PC-9 (cell line): ENCODE results near the gene GPR108. TPM values are rescaled to one million over a fixed set of nuclear protein-coding genes. Genes with fewer than 3 reads are reported as not detected.

Experiments
- BruUV-seq: library from RNA; stranded (reverse); fragments of 400-500 nt; replicated peaks from 2 replicates; lab custom pipeline; 2021; lab: Mats Ljungman, UMichigan
- CTCF ChIA-PET: fragments of 300-600 bp; sonication (Branson Sonifier 250); formaldehyde crosslinking; loops from one replicate; lab custom pipeline; 2022; ENCODE audit warnings: antibody characterized with exemption; lab: Charles Lee
- POLR2A ChIA-PET: fragments of 300-600 bp; sonication (Branson Sonifier 250); formaldehyde crosslinking; loops from one replicate; lab custom pipeline; 2022; ENCODE audit warnings: antibody characterized with exemption; ENCODE audit not compliant: unreplicated experiment; lab: Charles Lee
- DNase-seq, 2 experiments: peaks; one replicate each; pipeline versions ENCODE4 v3.0.0 to v3.0.0-alpha.2; 2015 to 2022; ENCODE audit warnings: mixed read lengths in 1 of 2
- H2AFZ ChIP-seq: fragments of 200-600 bp; sonication (generic); 2 replicates; pipeline ENCODE4 v1.8.1; 2017; ENCODE audit warnings: antibody characterized with exemption
- H3F3A ChIP-seq: fragments of 200-600 bp; sonication (generic); 2 replicates; pipeline ENCODE4 v1.8.1; 2017; ENCODE audit warnings: antibody characterized with exemption, mild to moderate bottlenecking, low read depth; ENCODE audit not compliant: insufficient read depth
- H3K27ac ChIP-seq: fragments of 200-600 bp; sonication (generic); 2 replicates; pipeline ENCODE4 v1.6.1; 2016; ENCODE audit warnings: mixed run types
- H3K27me3 ChIP-seq: fragments of 200-600 bp; sonication (generic); 2 replicates; pipeline ENCODE4 v1.6.1; 2016; ENCODE audit warnings: low read depth, mixed run types; ENCODE audit not compliant: insufficient read depth
- H3K36me3 ChIP-seq: fragments of 200-600 bp; sonication (generic); 2 replicates; pipeline ENCODE4 v1.6.1; 2016; ENCODE audit warnings: low read depth, mixed run types
- H3K4me1 ChIP-seq: fragments of 200-600 bp; sonication (generic); replicated peaks from 2 replicates; pipeline ENCODE4 v1.6.1; 2016; ENCODE audit warnings: mixed run types; ENCODE audit not compliant: insufficient read depth
- H3K4me2 ChIP-seq: fragments of 200-600 bp; sonication (generic); 2 replicates; pipeline ENCODE4 v1.6.1; 2017; ENCODE audit warnings: mixed run types
- H3K4me3 ChIP-seq: fragments of 200-600 bp; sonication (generic); 2 replicates; pipeline ENCODE4 v1.6.1; 2016; ENCODE audit warnings: mixed run types
- H3K79me2 ChIP-seq: fragments of 200-600 bp; sonication (generic); 2 replicates; pipeline ENCODE4 v1.6.1; 2017; ENCODE audit warnings: low read depth, mixed run types
- H3K9me2 ChIP-seq: fragments of 200-600 bp; sonication (generic); 2 replicates; pipeline ENCODE4 v1.8.1; 2017; ENCODE audit warnings: mild to moderate bottlenecking; ENCODE audit not compliant: insufficient read depth
- H3K9me3 ChIP-seq: fragments of 200-600 bp; sonication (generic); 2 replicates; pipeline ENCODE4 v1.8.1; 2016; ENCODE audit warnings: low read depth; ENCODE audit not compliant: insufficient read depth
- H4K20me1 ChIP-seq: fragments of 200-600 bp; sonication (generic); 2 replicates; pipeline ENCODE4 v1.8.1; 2017; ENCODE audit not compliant: insufficient read depth
- CTCF ChIP-seq: fragments of 200-600 bp; sonication (generic); conservative IDR thresholded peaks from 2 replicates; pipeline ENCODE4 v1.6.1; 2017; ENCODE audit warnings: mixed run types, antibody characterized with exemption, mild to moderate bottlenecking, moderate library complexity
- EZH2 ChIP-seq: fragments of 200-600 bp; sonication (generic); IDR thresholded peaks from 2 replicates; pipeline ENCODE4 v1.8.0; 2017; ENCODE audit warnings: antibody characterized with exemption, low read depth
- intact Hi-C: fragments of 100-400 bp; cut with micrococcal nuclease; formaldehyde crosslinking; loops from one replicate; pipeline ENCODE4 v1.10.0; 2022; ENCODE audit not compliant: unreplicated experiment
- total RNA-seq: library from RNA; stranded (reverse); gene quantifications from 2 replicates; pipeline ENCODE4 v1.2.3, GENCODE V29; 2021

Gene GPR108
- total RNA-seq, 1 experiment from 2014 or later, result 66.8 TPM

- POLR2A ChIA-PET, result interaction anchor here (0.6 to 1.5 kb wide), 2 partner anchors 16 to 31 kb away, joined by 4 to 15 read pairs; partner anchors contain the start of gene GPR108
- intact Hi-C loops, result no loop called here
These were observed 16.3 kb downstream of the GPR108 start for GRCh38 chr19:6721138-6721474.

GRCh38 chr19:6720369-6721137 is 16.8 kb downstream of the GPR108 start, which contains the start of gene C3:
Gene C3 (minus strand): TSS chr19:6720650. CDS start chr19:6720589, 61 bp downstream.
- H3F3A ChIP-seq, result peaks cover 30% of the 10 kb centered on the region
- H3K4me1 ChIP-seq, result peaks cover 47% of the 10 kb centered on the region
- H3K79me2 ChIP-seq, result peaks cover 15% of the 10 kb centered on the region
- peak within 1 kb of the TSS; percentile 96 for H3K4me2 ChIP-seq
- ChIA-PET POLR2A (interaction anchor here (0.6 to 1.5 kb wide), 2 partner anchors 17 to 30 kb away, joined by 4 to 15 read pairs; partner anchors contain the start of gene GPR108), CTCF (interaction anchor here (0.6 to 0.7 kb wide), 3 partner anchors 16 to 143 kb away, joined by 3 to 12 read pairs (median 3); no protein-coding TSS in a partner anchor)
- H3K4me3 ChIP-seq, result peak within 1 kb of the TSS; percentile 64
- TF ChIP-seq CTCF, result no peak
- no peak for TF ChIP-seq EZH2
- no peaks in the 10 kb centered on the region for H4K20me1 ChIP-seq
- H3K9me2 ChIP-seq, result no peaks in the 10 kb centered on the region
- H3K27ac ChIP-seq, result peak within 1 kb of the TSS; percentile 77
- H3K9me3 ChIP-seq, result no peaks in the 10 kb centered on the region
- BruUV-seq, result no TSS peak
- intact Hi-C loops, result no loop called here
- H3K27me3 ChIP-seq, result no peaks in the 10 kb centered on the region
- H3K36me3 ChIP-seq, result no peaks in the 10 kb centered on the region
- H2AFZ ChIP-seq, result no peak within 1 kb of the TSS
- peak; percentile 69 to 88 for DNase-seq

More at GRCh38 chr19:6721138-6721474, 16.3 kb downstream of the GPR108 start:
- no peaks in the 10 kb centered on the region for H3K9me2 ChIP-seq
- no peak for TF ChIP-seq CTCF
- TF ChIP-seq EZH2, result no peak
- peak overlapping the region; percentile 96 for H3K4me2 ChIP-seq
- H3K9me3 ChIP-seq, result no peaks in the 10 kb centered on the region
- H4K20me1 ChIP-seq, result no peaks in the 10 kb centered on the region
- H2AFZ ChIP-seq, result no peak overlapping the region
- H3K4me3 ChIP-seq, result no peak overlapping the region
- no peaks in the 10 kb centered on the region for H3K27me3 ChIP-seq
- H3K79me2 ChIP-seq, result peaks cover 15% of the 10 kb centered on the region
- peaks cover 47% of the 10 kb centered on the region for H3K4me1 ChIP-seq
- CTCF ChIA-PET, result interaction anchor here (0.7 kb wide), 1 partner anchor 16 kb away, joined by 12 read pairs; no protein-coding TSS in a partner anchor
- no peaks in the 10 kb centered on the region for H3K36me3 ChIP-seq
- H3F3A ChIP-seq, result peaks cover 30% of the 10 kb centered on the region
- H3K27ac ChIP-seq, result peak overlapping the region; percentile 77
- no peak for DNase-seq
- BruUV-seq, result no TSS peak

GRCh38 chr19:6719992-6720368 is 17.4 kb downstream of the GPR108 start:
- peaks cover 47% of the 10 kb centered on the region for H3K4me1 ChIP-seq
- no peaks in the 10 kb centered on the region for H4K20me1 ChIP-seq
- no peak overlapping the region for H2AFZ ChIP-seq
- ChIA-PET POLR2A (no interaction called here), CTCF (interaction anchor here (0.6 to 0.7 kb wide), 2 partner anchors 45 to 143 kb away, joined by 3 read pairs; no protein-coding TSS in a partner anchor)
- BruUV-seq, result TSS peak; percentile 77
- TF ChIP-seq CTCF (no peak), EZH2 (no peak)
- H3K27me3 ChIP-seq, result no peaks in the 10 kb centered on the region
- H3K4me2 ChIP-seq, result peak overlapping the region; percentile 96
- H3K9me2 ChIP-seq, result no peaks in the 10 kb centered on the region
- H3K36me3 ChIP-seq, result no peaks in the 10 kb centered on the region
- DNase-seq, result no peak
- H3K9me3 ChIP-seq, result no peaks in the 10 kb centered on the region
- H3F3A ChIP-seq, result peaks cover 30% of the 10 kb centered on the region
- peak overlapping the region; percentile 77 for H3K27ac ChIP-seq
- intact Hi-C loops, result no loop called here
- H3K4me3 ChIP-seq, result peak overlapping the region; percentile 64
- peaks cover 15% of the 10 kb centered on the region for H3K79me2 ChIP-seq
